Astrocyte of the spinal cord (primary cell): ENCODE measurements around the gene PHF10.

Source experiments
- DNase-seq: peaks from one replicate; pipeline ENCODE4 v3.0.0; 2011; ENCODE audit warnings: low read depth, low spot score
- H3K4me3 ChIP-seq: 2 replicates; pipeline ENCODE4 v1.5.1; 2011; ENCODE audit warnings: low read depth, mild to moderate bottlenecking, low read length, moderate library complexity
- CTCF ChIP-seq: IDR thresholded peaks from 2 replicates; pipeline ENCODE4 v1.5.1; 2012; ENCODE audit warnings: low read depth, mild to moderate bottlenecking, low read length, inconsistent platforms
- in situ Hi-C: cut with HindIII; loops from 2 replicates; pipeline ENCODE4 v1.10.0; 2017; ENCODE audit warnings: low sequenced_read_pairs

The PHF10 gene

GRCh38 chr6:169668203-169668847, 56.0 kb downstream of the PHF10 start:
- in situ Hi-C loops, result no loop called here
- no peak for DNase-seq
- TF ChIP-seq CTCF, result no peak
- H3K4me3 ChIP-seq, result no peak overlapping the region

- in situ Hi-C loops, result no loop called here
Measured at GRCh38 chr6:169667716-169668115, 56.6 kb downstream of the PHF10 start.

GRCh38 chr6:169666441-169666840, 57.9 kb downstream of the PHF10 start:
- in situ Hi-C loops, result no loop called here
- H3K4me3 ChIP-seq, result no peak overlapping the region
- no peak for DNase-seq
- no peak for TF ChIP-seq CTCF

More at GRCh38 chr6:169667716-169668115, 56.6 kb downstream of the PHF10 start:
- no peak overlapping the region for H3K4me3 ChIP-seq
- DNase-seq, result no peak
- no peak for TF ChIP-seq CTCF

GRCh38 chr6:169665289-169665688, 59.0 kb downstream of the PHF10 start:
- no peak for TF ChIP-seq CTCF
- in situ Hi-C loops, result no loop called here
- H3K4me3 ChIP-seq, result no peak overlapping the region
- DNase-seq, result no peak

GRCh38 chr6:169664227-169664626, 60.1 kb downstream of the PHF10 start:
- no peak for TF ChIP-seq CTCF
- DNase-seq, result no peak
- in situ Hi-C loops, result no loop called here

GRCh38 chr6:169663468-169663867, 60.8 kb downstream of the PHF10 start:
- no peak for TF ChIP-seq CTCF
- in situ Hi-C loops, result no loop called here
- DNase-seq, result no peak
- no peak overlapping the region for H3K4me3 ChIP-seq

More at GRCh38 chr6:169664227-169664626, 60.1 kb downstream of the PHF10 start:
- H3K4me3 ChIP-seq, result no peak overlapping the region
